ENCODE data around the gene ATP13A5. TPM values are rescaled to one million over a fixed set of nuclear protein-coding genes. Genes with fewer than 3 reads are reported as not detected.

The ATP13A5 gene
- total RNA-seq, 6 experiments from 2014 or later, result not detected

- TF ChIP-seq POLR2A (IDR thresholded peaks at IDR 0.05) (no peak), CTCF (IDR thresholded peaks at IDR 0.05) (no peak)
- intact Hi-C loops (cut with DNase I), result no loop called here
- no peak for DNase-seq
- Histone ChIP-seq H3K4me3 (no peak overlapping the region), H3K27ac (no peak overlapping the region), H3K4me1 (no peaks in the 10 kb centered on the region), H3K36me3 (no peaks in the 10 kb centered on the region), H3K9me3 (no peaks in the 10 kb centered on the region), H3K27me3 (no peaks in the 10 kb centered on the region)
- no peak for ATAC-seq
- WGBS (ENCODE audit: insufficient coverage, low coverage, low lambda C conversion rate, missing lambda C conversion rate), result 47% methylated on average over 3 of the region's 3 CpGs
Observed at GRCh38 chr3:193270451-193270850, 108.1 kb downstream of the ATP13A5 start.

GRCh38 chr3:193269343-193270028 lies 109.1 kb downstream of the ATP13A5 start:
- WGBS (ENCODE audit: insufficient coverage, low coverage, low lambda C conversion rate, missing lambda C conversion rate), result 69% methylated on average over 3 of the region's 3 CpGs
- H3K36me3 ChIP-seq, result no peaks in the 10 kb centered on the region
- H3K4me1 ChIP-seq, result no peaks in the 10 kb centered on the region
- intact Hi-C loops (cut with DNase I), result no loop called here
- ATAC-seq (no peak), DNase-seq (no peak)
- H3K27ac ChIP-seq, result no peak overlapping the region
- TF ChIP-seq POLR2A (IDR thresholded peaks at IDR 0.05), result no peak
- no peak for TF ChIP-seq CTCF (IDR thresholded peaks at IDR 0.05)
- no peaks in the 10 kb centered on the region for H3K9me3 ChIP-seq
- no peak overlapping the region for H3K4me3 ChIP-seq
- no peaks in the 10 kb centered on the region for H3K27me3 ChIP-seq

- DNase-seq (no peak), ATAC-seq (no peak)
- Histone ChIP-seq H3K4me1 (no peaks in the 10 kb centered on the region), H3K36me3 (no peaks in the 10 kb centered on the region), H3K4me3 (no peak overlapping the region), H3K27ac (no peak overlapping the region), H3K9me3 (no peaks in the 10 kb centered on the region), H3K27me3 (no peaks in the 10 kb centered on the region)
- TF ChIP-seq POLR2A (IDR thresholded peaks at IDR 0.05) (no peak), CTCF (IDR thresholded peaks at IDR 0.05) (no peak)
- intact Hi-C loops (cut with DNase I), result no loop called here
- 61% methylated on average over 5 of the region's 5 CpGs for WGBS (ENCODE audit: insufficient coverage, low coverage, low lambda C conversion rate, missing lambda C conversion rate)
Observed at GRCh38 chr3:193262707-193263106, 115.8 kb downstream of the ATP13A5 start.

- intact Hi-C loops (cut with DNase I), result no loop called here
- no peak for ATAC-seq
- H3K27ac ChIP-seq, result no peak overlapping the region
- H3K4me1 ChIP-seq, result no peaks in the 10 kb centered on the region
- TF ChIP-seq POLR2A (IDR thresholded peaks at IDR 0.05), result no peak
- TF ChIP-seq CTCF (IDR thresholded peaks at IDR 0.05), result no peak
- no peak overlapping the region for H3K4me3 ChIP-seq
- DNase-seq, result no peak
- H3K36me3 ChIP-seq, result no peaks in the 10 kb centered on the region
- WGBS (ENCODE audit: insufficient coverage, low coverage, low lambda C conversion rate, missing lambda C conversion rate), result 100% methylated on average over 1 of the region's 1 CpG
- H3K9me3 ChIP-seq, result no peaks in the 10 kb centered on the region
- H3K27me3 ChIP-seq, result no peaks in the 10 kb centered on the region
Observed at GRCh38 chr3:193261970-193262369, 116.6 kb downstream of the ATP13A5 start.
